GM23338 (cell line): ENCODE results near the gene ADTRP. TPM values are rescaled to one million over a fixed set of nuclear protein-coding genes. Genes with fewer than 3 reads are reported as not detected.

Source experiments
- ATAC-seq: fragments of 200-7000 bp; cut with Tn5 transposase; 3 replicates; pipeline ENCODE4 v1.9.1; 2020
- DNase-seq: peaks from one replicate; pipeline ENCODE4 v3.0.0-alpha.2; 2015; ENCODE audit warnings: low spot score
- H2AFZ ChIP-seq: fragments of 200-600 bp; sonication (generic); 2 replicates; pipeline ENCODE4 v1.8.0; 2016; ENCODE audit warnings: antibody characterized with exemption, mild to moderate bottlenecking, moderate library complexity
- H3F3A ChIP-seq: fragments of 200-600 bp; sonication (generic); replicated peaks from 2 replicates; pipeline ENCODE4 v1.8.0; 2017; ENCODE audit warnings: antibody characterized with exemption, mixed run types, low read depth
- H3K27ac ChIP-seq: fragments of 200-600 bp; sonication (generic); 2 replicates; pipeline ENCODE4 v1.6.1; 2016; ENCODE audit warnings: low read depth
- H3K27me3 ChIP-seq: fragments of 200-600 bp; sonication (generic); 2 replicates; pipeline ENCODE4 v1.8.0; 2016; ENCODE audit warnings: mild to moderate bottlenecking, mixed run types, moderate library complexity; ENCODE audit not compliant: insufficient read depth
- H3K36me3 ChIP-seq: fragments of 200-600 bp; sonication (generic); 2 replicates; pipeline ENCODE4 v1.8.0; 2016; ENCODE audit warnings: mild to moderate bottlenecking; ENCODE audit not compliant: insufficient read depth
- H3K4me1 ChIP-seq: fragments of 200-600 bp; sonication (generic); 2 replicates; pipeline ENCODE4 v1.8.0; 2016; ENCODE audit warnings: mild to moderate bottlenecking, moderate library complexity; ENCODE audit not compliant: insufficient read depth
- H3K4me2 ChIP-seq: fragments of 200-600 bp; sonication (generic); 2 replicates; pipeline ENCODE4 v1.7.1; 2017; ENCODE audit warnings: mixed run types
- H3K4me3 ChIP-seq: fragments of 200-600 bp; sonication (generic); 2 replicates; pipeline ENCODE4 v1.6.1; 2016; ENCODE audit warnings: mixed run types
- H3K79me2 ChIP-seq: fragments of 200-600 bp; sonication (generic); replicated peaks from 2 replicates; pipeline ENCODE4 v1.8.0; 2017; ENCODE audit warnings: mild to moderate bottlenecking; ENCODE audit not compliant: insufficient read depth
- H3K9me2 ChIP-seq: fragments of 200-600 bp; sonication (generic); 2 replicates; pipeline ENCODE4 v1.8.0; 2017; ENCODE audit not compliant: insufficient read depth
- H4K20me1 ChIP-seq: fragments of 200-600 bp; sonication (generic); replicated peaks from 2 replicates; pipeline ENCODE4 v1.8.0; 2017; ENCODE audit warnings: mild to moderate bottlenecking; ENCODE audit not compliant: insufficient read depth
- H3K27ac Mint-ChIP-seq: 2 replicates; pipeline ENCODE4 v1.8.0; 2020; ENCODE audit warnings: inconsistent platforms, mild to moderate bottlenecking, moderate library complexity, mixed read lengths
- H3K27me3 Mint-ChIP-seq: 3 replicates; pipeline ENCODE4 v1.8.0; 2022; ENCODE audit warnings: low read depth, mild to moderate bottlenecking, moderate library complexity, mixed read lengths, inconsistent platforms; ENCODE audit not compliant: insufficient read depth, poor library complexity
- H3K36me3 Mint-ChIP-seq: 3 replicates; pipeline ENCODE4 v1.8.0; 2021; ENCODE audit warnings: low read depth, mild to moderate bottlenecking, inconsistent platforms, moderate library complexity, mixed read lengths
- H3K4me1 Mint-ChIP-seq: 3 replicates; pipeline ENCODE4 v1.8.0; 2020; ENCODE audit warnings: mild to moderate bottlenecking, inconsistent platforms, mixed read lengths
- H3K4me3 Mint-ChIP-seq: 3 replicates; pipeline ENCODE4 v1.8.0; 2021; ENCODE audit warnings: moderate library complexity, mild to moderate bottlenecking, inconsistent platforms, mixed read lengths
- H3K9me3 Mint-ChIP-seq: 3 replicates; pipeline ENCODE4 v1.8.0; 2020; ENCODE audit warnings: moderate library complexity, mild to moderate bottlenecking, inconsistent platforms, mixed read lengths
- CREB1 ChIP-seq: fragments of 250-450 bp; sonication (Bioruptor Pico); IDR thresholded peaks from 2 replicates; pipeline ENCODE4 v1.5.0; 2020; ENCODE audit warnings: low read depth, mild to moderate bottlenecking, moderate library complexity
- EZH2 ChIP-seq: fragments of 200-600 bp; sonication (generic); IDR thresholded peaks from one replicate; pipeline ENCODE4 v1.8.0; 2017; ENCODE audit warnings: antibody characterized with exemption, mild to moderate bottlenecking, low read depth; ENCODE audit not compliant: unreplicated experiment
- EZH2phosphoT487 ChIP-seq: fragments of 200-600 bp; sonication (generic); IDR thresholded peaks from one replicate; pipeline ENCODE4 v1.8.1; 2018; ENCODE audit warnings: antibody characterized with exemption; ENCODE audit not compliant: unreplicated experiment
- NANOG ChIP-seq: IDR thresholded peaks from 2 replicates; pipeline ENCODE4 v1.6.1; 2016; ENCODE audit warnings: antibody characterized with exemption, borderline replicate concordance
- POLR2AphosphoS5 ChIP-seq: IDR thresholded peaks from 2 replicates; pipeline ENCODE4 v1.6.1; 2016; ENCODE audit warnings: antibody characterized with exemption, low read depth
- REST ChIP-seq: IDR thresholded peaks from one replicate; pipeline ENCODE4 v1.6.1; 2018; ENCODE audit warnings: antibody characterized with exemption; ENCODE audit not compliant: unreplicated experiment
- STAT1 ChIP-seq: IDR thresholded peaks from one replicate; pipeline ENCODE4 v1.6.1; 2016; ENCODE audit warnings: antibody characterized with exemption; ENCODE audit not compliant: unreplicated experiment
- ZNF114 ChIP-seq: fragments of 250-450 bp; sonication (Bioruptor Pico); IDR thresholded peaks from 2 replicates; pipeline ENCODE4 v1.5.0; 2020; ENCODE audit warnings: mild to moderate bottlenecking, moderate library complexity
- ZNF331 ChIP-seq: fragments of 250-450 bp; sonication (Bioruptor Pico); IDR thresholded peaks from 2 replicates; pipeline ENCODE4 v1.5.0; 2020; ENCODE audit warnings: low read depth, mild to moderate bottlenecking, moderate library complexity
- ZNF462 ChIP-seq: fragments of 250-450 bp; sonication (Bioruptor Pico); IDR thresholded peaks from 2 replicates; pipeline ENCODE4 v1.5.0; 2020; ENCODE audit warnings: mild to moderate bottlenecking, moderate library complexity
- polyA plus RNA-seq: library from polyadenylated mRNA; unstranded; fragments of >200 nt; fragmentation: Nextera tagmentation; extraction: Ambion mirVana; gene quantifications from 2 replicates; pipeline ENCODE4 v1.2.1, GENCODE V29; 2016
- total RNA-seq: library from RNA; depleted of rRNA; stranded (reverse); fragments of >200 nt; shearing (Covaris generic); gene quantifications from 2 replicates; pipeline ENCODE4 v1.2.3, GENCODE V29; 2014
- TF ChIP-seq, protein P1 (sequence below): IDR thresholded peaks from 2 replicates; pipeline ENCODE4 v1.6.1; 2016; ENCODE audit warnings: antibody characterized with exemption
- TF ChIP-seq, protein P2 (sequence below), 2 experiments: fragments of 200-600 bp in 1 of 2; sonication (generic) in 1 of 2; conservative IDR thresholded peaks; 2 replicates each; pipeline versions ENCODE4 v1.5.1 to v1.6.1; 2016 to 2017; ENCODE audit warnings: antibody characterized with exemption in 2 of 2, low read depth in 2 of 2, mild to moderate bottlenecking in 2 of 2, moderate library complexity in 1 of 2

ADTRP gene
- total and polyA plus RNA-seq, 2 experiments from 2014 or later, result not detected

GRCh38 chr6:11815231-11815630, 36.6 kb upstream of the ADTRP start (continued):
- TF ChIP-seq, protein P1, sequence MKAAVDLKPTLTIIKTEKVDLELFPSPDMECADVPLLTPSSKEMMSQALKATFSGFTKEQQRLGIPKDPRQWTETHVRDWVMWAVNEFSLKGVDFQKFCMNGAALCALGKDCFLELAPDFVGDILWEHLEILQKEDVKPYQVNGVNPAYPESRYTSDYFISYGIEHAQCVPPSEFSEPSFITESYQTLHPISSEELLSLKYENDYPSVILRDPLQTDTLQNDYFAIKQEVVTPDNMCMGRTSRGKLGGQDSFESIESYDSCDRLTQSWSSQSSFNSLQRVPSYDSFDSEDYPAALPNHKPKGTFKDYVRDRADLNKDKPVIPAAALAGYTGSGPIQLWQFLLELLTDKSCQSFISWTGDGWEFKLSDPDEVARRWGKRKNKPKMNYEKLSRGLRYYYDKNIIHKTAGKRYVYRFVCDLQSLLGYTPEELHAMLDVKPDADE, result no peak
- TF ChIP-seq EZH2 (no peak), STAT1 (no peak), ZNF114 (CRISPR knock-in tag) (no peak), ZNF462 (CRISPR knock-in tag) (no peak)

DNA sequence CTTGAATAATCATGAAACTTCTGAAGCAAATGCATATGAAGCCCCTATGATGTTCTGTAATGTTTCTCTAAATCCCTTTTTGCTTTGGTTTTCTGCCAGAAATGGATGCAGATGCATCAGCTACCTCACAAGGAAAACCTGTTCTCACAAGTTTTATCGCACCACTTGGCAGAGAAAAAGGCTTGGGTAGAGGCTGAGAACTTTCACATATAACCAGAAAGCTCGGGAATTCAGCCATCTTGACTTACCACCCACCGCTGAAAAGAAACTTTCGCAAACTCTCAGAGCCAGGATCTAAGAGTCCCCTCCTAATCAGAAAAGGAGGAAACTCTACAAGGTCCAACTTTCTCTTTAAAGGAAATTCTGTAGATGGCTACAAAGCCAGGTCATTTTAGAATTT, 36.2 kb upstream of the ADTRP start:
- Histone ChIP-seq H3K79me2 (no peaks in the 10 kb centered on the region), H3K4me1 (no peaks in the 10 kb centered on the region), H3K36me3 (no peaks in the 10 kb centered on the region), H3K27ac (no peak overlapping the region), H2AFZ (peak overlapping the region; percentile 32; the same call in 1 of the 2 replicates), H3K4me2 (no peak overlapping the region), H3F3A (no peaks in the 10 kb centered on the region), H3K9me2 (peaks cover 11% of the 10 kb centered on the region; the same call in 1 of the 2 replicates), H3K27me3 (no peaks in the 10 kb centered on the region), H3K4me3 (no peak overlapping the region), H4K20me1 (no peaks in the 10 kb centered on the region)
- H3K4me3 Mint-ChIP-seq, result no peak overlapping the region
- ATAC-seq, result no peak
- H3K4me1 Mint-ChIP-seq, result 0 out of 3 replicates have a peak, but pooled peaks cover 4% of the 10 kb centered on the region
- no peak overlapping the region for H3K27ac Mint-ChIP-seq
- H3K27me3 Mint-ChIP-seq, result peaks cover 2% of the 10 kb centered on the region
- DNase-seq, result no peak
- H3K36me3 Mint-ChIP-seq, result no peaks in the 10 kb centered on the region
- H3K9me3 Mint-ChIP-seq, result peaks cover 3% of the 10 kb centered on the region; the same call in 1 of the 3 replicates
- TF ChIP-seq, protein P1, result no peak
- TF ChIP-seq POLR2AphosphoS5, result no peak
- TF ChIP-seq EZH2phosphoT487, result no peak
- TF ChIP-seq, protein P2, sequence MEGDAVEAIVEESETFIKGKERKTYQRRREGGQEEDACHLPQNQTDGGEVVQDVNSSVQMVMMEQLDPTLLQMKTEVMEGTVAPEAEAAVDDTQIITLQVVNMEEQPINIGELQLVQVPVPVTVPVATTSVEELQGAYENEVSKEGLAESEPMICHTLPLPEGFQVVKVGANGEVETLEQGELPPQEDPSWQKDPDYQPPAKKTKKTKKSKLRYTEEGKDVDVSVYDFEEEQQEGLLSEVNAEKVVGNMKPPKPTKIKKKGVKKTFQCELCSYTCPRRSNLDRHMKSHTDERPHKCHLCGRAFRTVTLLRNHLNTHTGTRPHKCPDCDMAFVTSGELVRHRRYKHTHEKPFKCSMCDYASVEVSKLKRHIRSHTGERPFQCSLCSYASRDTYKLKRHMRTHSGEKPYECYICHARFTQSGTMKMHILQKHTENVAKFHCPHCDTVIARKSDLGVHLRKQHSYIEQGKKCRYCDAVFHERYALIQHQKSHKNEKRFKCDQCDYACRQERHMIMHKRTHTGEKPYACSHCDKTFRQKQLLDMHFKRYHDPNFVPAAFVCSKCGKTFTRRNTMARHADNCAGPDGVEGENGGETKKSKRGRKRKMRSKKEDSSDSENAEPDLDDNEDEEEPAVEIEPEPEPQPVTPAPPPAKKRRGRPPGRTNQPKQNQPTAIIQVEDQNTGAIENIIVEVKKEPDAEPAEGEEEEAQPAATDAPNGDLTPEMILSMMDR (conservative IDR thresholded peaks at IDR 0.05; ENCODE audit: low read depth in 2 of 2), result no peak
- TF ChIP-seq ZNF331 (CRISPR knock-in tag), result no peak
- no peak for TF ChIP-seq REST
- no peak for TF ChIP-seq NANOG
- no peak for TF ChIP-seq EZH2
- no peak for TF ChIP-seq CREB1 (CRISPR knock-in tag)
